HG02571 (cell line): Measurements from ENCODE around the gene TRMT1.
"Not testable (repeated sequence)": the region's sequence is repeated elsewhere in the genome, so short reads cannot be mapped to it uniquely, and the experiment has no call there.

Experiments
- ATAC-seq: cut with Tn5 transposase; IDR thresholded peaks from one replicate; pipeline ENCODE4 v1.9.1; 2021; ENCODE audit warnings: mild to moderate bottlenecking, moderate library complexity; ENCODE audit not compliant: unreplicated experiment

TRMT1 gene

DNA sequence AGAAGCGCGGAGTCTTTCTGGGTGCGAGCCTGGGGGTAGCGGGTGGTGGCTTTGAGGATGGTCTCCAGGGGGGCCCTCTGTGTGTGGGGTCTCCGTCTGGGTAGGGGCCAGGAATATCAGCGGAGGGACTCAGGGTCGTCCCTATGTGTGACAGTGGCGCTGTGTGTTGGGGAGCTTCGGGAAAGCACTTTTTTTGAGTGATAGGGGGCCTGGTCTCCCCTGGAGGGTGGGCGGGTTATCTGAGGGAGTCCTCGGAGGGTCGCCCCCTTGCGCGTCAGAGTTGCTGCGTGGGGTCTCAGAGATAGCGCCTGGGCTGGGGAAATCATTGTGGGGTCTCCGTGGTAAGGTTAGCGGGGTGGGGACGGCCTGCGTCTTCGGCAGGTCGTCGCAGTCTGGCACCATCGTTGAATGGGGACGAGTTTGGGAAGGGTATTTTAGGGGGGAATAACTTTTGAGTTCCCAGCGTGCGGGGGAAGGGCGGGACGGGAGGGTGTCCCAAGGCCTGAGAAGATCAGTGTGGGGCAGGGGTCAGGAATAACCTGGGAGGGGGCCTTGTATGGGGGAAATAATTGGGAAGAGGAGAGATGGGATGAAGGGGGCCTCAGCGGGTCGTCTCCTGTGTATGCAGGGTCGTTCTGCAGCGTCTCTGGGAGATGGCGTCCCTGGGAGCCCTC is 34.5 kb upstream of the TRMT1 start:
- ATAC-seq = no peak

DNA sequence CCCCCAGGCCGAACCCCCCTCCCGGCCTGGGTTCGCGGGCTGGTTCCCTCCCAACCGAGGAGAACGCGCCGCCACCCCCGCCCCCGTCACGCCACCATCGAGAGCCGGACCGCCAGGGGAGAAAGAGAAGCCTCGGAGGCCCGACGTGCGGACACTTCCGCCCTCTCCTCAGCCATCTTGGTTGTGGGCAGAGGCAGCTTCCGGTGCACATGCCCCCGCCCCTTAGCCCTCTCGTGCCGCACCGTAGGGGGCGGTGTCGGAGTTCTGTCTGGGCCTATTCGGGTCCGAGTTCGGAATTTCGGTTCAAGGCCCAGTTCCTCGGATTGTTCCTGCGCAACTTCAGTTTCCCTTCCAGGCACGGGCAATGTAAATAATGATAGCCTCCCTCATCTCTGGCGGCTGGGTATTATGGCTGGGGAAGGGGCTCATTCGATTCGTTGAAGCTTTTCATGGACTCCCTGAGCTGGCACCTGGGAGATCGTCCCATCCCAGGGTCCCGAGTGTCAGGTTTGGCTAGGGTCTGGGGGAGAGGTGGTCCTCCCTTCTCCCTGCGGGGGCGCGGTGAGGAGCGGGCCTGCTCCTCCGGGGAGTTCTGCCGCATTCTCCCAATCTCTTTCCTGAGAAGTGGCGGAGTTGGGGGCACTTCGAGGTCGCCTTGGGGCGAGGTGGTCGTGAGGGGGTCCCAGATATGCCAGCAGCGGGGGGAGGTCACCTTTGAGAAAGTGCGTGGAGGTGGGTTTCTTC is 33.8 kb upstream of the TRMT1 start, which contains the start of the genes IER2 and STX10:
IER2 (plus strand) TSS at position 225 of the 744 bp plus-strand sequence. CDS start 2,776 bp downstream, outside the sequence.
STX10 (minus strand) TSS at position 189 of the 744 bp plus-strand sequence. CDS start 202 bp downstream, outside the sequence.
- ATAC-seq = peak; percentile 38

DNA sequence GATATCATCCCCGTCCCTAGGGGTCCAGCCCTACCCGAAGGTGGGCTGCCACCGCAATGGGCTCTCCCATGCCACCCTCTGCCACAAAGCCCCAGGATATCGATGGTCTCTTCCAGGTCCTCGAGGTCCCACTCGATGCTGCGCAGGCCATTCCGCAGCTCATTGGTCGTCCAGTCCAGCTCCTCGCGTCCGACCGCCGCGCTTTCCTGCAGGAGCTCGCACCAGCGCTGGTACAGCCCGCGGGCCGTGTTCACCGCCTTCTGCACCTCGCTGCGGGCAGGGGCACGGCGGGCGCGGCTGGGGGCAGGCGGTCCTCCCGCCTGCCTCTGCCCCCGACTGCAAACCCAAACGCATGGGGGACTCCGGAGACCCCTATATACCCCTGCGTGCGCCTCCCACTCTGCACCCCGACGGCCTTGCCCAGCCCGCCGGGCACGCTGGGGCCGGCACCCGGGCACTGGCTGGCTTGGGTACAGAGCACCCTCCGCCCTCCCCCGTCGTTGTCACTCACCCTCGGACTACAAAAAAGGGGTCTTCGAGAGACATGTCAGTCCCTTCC is 33.2 kb upstream of the TRMT1 start:
- no peak for ATAC-seq

DNA sequence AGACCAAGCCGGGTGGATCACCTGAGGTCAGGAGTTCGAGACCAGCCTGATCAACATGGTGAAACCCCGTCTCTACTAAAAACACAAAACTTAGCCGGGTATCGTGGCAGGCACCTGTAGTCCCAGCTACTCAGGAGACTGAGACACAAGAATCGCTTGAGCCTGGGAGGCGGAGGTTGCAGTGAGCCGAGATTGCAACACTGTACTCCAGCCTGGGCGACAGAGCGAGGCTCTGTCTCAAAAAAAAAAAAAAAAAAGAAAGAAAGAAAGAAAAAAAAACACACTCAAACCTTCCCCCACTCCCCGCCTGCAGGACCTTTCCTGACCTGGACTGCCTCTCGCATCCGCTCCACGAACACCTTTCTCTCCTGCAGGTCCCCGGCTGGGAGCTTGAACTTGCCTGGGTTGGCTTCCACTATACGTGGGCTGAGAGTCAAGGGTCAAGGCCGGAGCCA is 32.7 kb upstream of the TRMT1 start:
- ATAC-seq = not testable (repeated sequence)

DNA sequence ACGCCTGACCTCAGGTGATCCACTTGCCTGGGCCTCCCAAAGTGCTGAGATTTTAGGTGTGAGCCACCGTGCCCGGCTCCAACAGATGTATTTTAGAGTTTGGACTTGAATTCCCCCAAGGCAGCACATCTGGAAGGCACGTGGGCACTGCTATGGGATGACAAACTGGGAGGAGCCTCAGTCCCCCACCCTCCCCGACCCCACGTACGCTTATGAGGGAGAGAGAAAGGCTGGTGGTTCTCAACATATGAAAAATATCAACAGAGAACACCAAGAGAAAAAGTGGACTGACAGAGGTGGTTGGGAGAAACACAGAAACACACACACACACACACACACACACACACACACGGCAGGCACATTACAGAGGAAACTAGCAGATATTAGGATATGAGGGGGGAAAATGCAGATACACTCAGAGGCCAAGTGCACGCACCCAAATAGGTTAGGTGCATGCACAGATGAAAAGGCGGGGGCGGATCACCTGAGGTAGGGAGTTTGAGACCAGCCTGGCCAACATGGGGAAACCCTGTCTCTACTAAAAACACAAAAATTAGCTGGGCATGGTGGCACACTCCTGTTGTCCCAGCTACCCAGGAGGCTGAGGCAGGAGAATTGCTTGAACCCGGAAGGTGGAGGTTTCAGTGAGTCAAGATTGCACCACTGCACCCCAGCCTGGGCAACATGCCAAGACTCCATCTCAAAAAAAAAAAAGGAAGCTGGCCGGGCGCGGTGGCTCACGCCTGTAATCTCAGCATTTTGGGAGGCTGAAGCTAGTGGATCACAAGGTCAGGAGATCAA is 30.4 kb upstream of the TRMT1 start:
- no peak for ATAC-seq

DNA sequence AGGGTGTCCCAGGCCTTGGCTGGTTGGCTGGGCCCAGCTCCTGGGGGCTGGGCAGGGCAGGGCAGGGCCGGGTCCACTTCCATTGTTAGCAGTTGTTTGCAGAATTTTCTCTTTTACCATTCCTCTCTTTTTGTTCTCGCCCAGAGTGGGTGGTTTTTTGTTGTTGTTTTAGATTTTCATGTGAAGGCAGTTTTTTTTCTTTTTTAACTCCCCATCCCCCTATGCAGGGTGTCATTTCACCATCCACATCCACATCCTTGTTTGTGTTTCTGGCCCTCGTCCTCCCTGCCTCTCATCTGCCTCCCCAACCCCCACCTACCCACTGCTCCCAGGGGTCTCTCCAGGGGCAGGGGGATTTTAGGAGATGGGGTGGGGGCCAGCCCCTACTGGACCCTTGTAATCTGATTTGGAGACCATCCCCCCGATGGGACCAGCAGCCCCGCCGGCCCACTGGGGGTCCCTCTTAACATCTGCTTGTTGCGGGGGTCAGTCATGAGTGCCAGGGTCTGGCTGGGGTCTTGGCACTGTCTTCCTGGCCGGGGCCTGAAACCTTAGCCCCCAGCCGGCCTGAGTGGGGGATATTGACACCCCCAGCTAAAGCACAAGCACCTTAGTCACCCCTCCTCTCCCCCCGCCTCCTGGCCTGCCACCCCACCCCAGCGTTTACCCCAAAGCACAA is 23.2 kb upstream of the TRMT1 start:
- ATAC-seq = no peak

DNA sequence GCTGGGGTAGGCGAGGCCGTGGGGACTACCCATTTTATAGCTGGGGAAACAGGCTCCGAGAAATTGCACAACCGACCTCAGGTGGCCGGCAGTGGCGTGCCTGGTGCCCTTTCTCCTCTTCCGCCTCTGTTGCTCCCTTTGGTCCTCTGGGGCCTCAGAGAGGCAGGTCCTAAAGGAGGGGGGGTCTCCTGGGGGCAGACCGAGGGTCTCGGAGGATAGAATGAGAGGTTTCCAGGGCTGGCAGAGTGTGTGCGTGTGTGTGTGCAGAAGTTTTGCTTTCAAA is 22.3 kb upstream of the TRMT1 start:
- ATAC-seq = no peak

DNA sequence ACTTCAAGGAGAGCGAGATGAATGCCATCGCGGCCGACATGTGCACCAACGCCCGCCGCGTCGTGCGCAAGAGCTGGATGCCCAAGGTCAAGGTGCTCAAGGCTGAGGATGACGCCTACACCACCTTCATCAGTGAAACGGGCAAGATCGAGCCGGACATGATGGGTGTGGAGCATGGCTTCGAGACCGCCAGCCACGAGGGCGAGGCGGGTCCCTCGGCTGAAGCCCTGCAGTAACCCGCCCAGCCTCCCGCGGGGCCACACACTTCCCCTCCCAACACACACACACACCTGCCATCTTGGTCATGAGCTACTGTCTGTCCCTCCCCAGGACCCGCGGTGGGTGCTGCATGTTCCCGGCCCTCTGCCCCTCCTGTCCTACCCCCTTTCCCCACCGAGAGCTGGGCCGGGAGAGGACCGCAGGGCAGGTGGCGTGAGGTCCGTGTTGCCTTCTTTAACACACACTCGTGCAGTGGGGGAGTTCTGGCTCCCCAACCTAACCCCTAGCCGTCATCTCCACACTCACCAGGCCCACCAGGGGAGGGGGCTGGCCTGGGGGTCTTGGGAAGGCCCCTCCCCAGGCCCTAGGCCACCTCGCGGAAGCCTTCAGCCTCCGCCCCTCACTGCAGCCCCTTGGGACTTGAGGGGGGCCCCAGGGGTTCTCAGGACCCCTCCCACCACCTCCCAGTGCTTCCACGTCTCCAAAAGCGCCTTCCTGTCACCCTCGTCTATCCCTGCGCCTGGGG is 21.8 kb upstream of the TRMT1 start:
- ATAC-seq = no peak

DNA sequence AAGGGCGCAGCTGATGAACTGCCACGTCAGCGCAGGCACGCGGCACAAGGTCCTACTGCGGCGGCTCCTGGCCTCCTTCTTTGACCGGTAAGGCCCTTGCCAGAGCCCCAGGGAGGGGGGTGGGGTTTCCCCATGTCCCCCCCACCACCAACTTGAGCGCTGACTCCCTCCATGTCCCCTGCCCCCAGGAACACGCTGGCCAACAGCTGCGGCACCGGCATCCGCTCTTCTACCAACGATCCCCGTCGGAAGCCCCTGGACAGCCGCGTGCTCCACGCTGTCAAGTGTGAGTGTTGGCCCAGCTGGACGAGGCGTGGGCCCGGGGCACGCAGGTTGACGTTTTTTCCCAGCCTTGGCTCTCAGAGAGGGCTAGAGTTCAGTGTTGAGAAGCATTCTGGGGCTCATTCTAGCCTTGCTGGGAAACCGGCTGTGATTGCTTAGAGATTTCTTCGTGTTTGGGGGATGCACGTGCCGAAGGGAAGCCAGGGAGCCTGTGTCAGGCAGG is 20.8 kb upstream of the TRMT1 start:
- ATAC-seq = no peak

DNA sequence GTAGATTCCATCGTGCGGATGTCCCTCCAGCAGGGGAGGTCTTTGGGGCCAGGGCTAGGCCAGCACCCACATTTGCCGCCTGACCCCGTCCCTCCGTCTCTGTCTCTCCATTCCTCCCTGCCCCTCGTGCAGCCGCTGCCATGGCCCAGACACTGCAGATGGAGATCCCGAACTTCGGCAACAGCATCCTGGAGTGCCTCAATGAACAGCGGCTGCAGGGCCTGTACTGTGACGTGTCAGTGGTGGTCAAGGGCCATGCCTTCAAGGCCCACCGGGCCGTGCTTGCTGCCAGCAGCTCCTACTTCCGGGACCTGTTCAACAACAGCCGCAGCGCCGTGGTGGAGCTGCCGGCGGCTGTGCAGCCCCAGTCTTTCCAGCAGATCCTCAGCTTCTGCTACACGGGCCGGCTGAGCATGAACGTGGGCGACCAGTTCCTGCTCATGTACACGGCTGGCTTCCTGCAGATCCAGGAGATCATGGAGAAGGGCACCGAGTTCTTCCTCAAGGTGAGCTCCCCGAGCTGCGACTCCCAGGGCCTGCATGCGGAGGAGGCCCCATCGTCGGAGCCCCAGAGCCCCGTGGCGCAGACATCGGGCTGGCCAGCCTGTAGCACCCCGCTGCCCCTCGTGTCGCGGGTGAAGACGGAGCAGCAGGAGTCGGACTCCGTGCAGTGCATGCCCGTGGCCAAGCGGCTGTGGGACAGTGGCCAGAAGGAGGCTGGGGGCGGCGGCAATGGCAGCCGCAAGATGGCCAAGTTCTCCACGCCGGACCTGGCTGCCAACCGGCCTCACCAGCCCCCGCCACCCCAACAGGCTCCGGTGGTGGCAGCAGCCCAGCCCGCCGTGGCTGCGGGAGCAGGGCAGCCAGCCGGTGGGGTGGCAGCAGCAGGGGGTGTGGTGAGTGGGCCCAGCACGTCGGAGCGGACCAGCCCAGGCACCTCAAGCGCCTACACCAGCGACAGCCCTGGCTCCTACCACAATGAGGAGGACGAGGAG is 18.8 kb upstream of the TRMT1 start:
- ATAC-seq = no peak

DNA sequence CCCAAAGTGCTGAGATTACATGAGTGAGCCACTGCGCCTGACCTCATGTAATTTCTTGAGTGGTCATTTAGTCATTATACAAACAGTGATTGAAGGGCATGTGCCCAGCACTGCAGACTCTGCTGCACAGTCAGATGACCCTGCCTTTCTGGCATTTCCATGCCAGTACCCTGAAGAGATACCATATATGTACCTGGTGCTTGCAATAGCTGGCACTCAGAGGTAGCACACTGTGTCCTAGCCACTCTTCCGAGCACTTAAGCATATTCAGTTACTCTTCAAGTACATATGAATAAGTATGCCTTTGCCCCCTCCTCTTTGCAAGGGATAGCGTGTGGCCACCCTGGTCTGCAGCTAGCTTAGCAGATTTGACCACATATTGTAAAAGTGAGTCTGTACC is 18.1 kb upstream of the TRMT1 start:
- no peak for ATAC-seq

DNA sequence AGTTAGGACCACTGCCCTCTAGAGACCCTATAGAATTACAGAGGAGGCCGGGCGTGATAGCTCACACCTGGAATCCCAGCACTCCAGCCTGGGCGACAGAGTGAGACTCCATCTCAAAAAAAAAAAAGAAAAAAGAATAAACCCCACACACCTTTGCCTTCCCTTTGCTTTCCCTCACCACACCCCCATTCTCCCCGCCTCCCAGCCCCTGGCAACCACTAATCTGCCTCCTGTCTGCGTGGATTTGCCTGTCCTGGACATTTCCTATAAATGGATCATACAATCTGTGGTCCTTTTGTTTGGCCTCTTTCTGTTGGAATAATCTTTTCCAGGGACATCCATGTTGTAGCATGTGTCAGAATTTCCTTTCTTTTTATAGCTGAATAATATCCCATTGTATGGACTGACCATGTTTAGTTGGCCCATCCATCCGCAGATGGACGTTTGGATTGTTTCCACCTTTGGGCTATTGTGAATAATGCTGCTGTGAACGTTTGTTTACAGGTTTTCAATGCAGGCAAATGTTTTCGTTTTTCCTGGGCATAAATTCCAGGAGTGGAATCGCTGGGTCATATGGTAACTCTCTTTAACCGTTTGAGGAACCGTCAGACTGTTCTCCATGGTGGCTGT is 16.8 kb upstream of the TRMT1 start:
- ATAC-seq = no peak

DNA sequence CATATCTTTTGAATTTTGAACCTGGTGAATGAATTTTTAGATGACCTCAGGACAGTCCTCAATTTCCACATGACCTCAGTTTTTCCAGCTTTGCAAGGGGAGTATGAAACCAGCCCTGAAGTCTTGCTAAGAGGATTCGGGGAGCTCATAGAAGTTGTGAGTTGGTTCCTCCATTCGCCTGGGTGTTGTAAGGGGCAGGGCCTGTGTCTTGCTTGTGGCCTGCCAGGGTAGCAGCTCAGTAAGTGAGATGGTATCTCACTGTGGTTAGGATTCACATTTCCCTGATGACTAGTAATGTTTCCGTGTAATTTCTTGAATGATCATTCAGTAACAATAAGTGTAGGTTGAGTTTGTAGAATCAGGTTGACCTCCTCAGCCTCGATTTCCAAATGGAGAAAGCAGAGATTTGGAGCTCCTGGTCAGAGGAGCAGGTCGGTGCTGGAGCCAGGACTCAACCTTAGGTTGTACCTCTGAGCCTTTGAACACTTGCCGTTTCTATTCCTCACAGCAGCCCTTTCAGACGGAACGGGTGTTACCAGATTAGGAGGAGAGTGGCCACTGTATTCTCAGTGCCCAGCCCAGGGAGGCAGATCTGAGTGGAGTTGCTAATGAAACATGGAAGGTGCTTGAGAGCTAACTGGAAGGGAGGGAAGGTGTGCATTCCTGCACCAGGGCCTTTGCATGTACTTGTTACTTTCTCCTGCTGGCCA is 16.1 kb upstream of the TRMT1 start:
- no peak for ATAC-seq

DNA sequence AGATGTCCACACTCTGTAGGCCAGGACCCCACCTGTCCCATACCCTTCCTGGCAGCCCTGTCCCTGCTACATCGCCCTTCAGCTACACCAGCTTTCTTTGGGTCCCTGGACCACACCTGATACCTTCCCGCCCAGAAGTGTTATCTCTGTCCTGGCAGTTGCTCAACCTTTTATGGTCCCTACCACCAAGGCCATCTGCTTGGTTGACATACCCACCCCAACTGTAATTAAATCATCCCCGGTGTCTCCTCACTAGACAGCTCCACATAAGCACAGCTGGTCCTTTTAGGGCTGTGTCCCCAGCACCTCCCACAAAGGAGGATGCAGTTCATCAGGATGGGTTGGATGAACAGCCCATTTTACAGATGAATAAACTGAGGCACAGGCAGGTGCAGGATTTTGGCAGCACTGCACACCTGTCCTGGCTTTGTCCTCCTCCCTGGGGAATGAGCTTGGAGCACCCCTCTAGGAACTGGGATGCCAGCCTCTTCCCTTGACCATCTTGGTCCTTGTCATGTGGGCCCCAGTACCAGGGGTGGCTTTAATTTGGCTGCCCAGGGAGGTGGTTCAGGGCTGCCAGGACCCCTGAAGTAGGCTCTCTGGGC is 14.4 kb upstream of the TRMT1 start:
- ATAC-seq = no peak

DNA sequence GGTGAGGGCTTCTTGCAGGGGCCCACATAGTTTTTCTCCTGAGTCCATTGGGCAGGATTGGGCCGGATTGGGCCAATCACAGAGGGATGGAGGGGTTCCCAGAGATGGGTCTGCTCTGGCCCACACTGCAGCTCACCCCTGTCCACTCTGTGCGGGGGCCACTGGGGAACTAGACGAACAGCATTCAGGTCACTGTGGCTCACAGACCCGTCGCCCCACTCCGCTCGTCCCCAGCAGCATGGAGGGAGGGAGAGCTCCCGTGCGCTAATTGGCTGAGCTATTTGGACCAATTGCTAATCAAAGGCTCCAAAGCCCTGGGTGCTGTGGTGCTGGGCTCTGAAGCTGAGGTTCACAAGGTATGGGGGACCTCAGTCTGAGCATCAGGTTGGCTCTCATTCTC is 12.8 kb upstream of the TRMT1 start:
- ATAC-seq = no peak

DNA sequence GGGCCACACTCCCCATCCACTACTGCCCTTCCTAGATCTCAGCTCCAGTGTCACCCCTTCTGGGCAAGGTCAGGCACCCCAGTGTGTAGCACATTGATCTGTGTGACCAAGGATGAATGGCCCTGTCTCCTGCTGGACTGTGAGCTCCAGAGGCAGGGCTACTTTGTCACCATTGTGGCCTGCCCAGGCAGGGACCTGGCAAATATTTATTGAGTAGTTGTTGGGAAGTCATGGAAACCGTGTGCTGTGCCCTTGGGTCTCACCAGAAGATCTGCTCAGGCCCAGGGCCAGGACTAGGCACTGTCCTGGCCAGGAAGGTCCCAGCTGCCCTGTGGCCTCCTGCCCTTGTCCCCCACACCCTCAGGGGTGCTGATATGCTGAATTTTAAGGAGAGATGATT is 12.0 kb upstream of the TRMT1 start:
- ATAC-seq = no peak
